Heart left ventricle (tissue), 13 donors: ENCODE measurements around the gene NELFB.

ENCODE experiments used
- CTCF ChIP-seq, 12 donors: fragments of 200-600 bp; sonication (generic) in 4 of 12; IDR thresholded peaks; one replicate each; pipeline versions ENCODE4 v1.5.0 to v1.8.0; 2018 to 2022; ENCODE audit warnings: antibody characterized with exemption in 12 of 12, mild to moderate bottlenecking in 5 of 12
- POLR2A ChIP-seq, 2 donors: fragments of 450-650 bp; IDR thresholded peaks; one replicate each; pipeline ENCODE4 v1.6.1; 2017; ENCODE audit warnings: antibody characterized with exemption in 2 of 2, mild to moderate bottlenecking in 2 of 2, moderate library complexity in 2 of 2
- donor health status: ischemic (EF 13 %, LVEDD 7.1; RV severe dilation, severe dysfunction).
- donor health status: DM: no; HTN: yes; CAD: no.
- donor health status: DM: no; HTN: no; CAD: no.
- donor health status: ischemic (EF 25% LVEDD 6.9; RV normal size, moderate dysfunction).
- donor health status: ischemic (EF 25% LVEDD 5.7; RV mildly dilated, moderate dysfunction).
- donor health status: ischemic (EF 35%, LVEDD 5.7; RV mildly dilated, moderate dysfunction).
- donor health status: nonischemic (EF 11% LVEDD 7.7; RV severe dilation, severe dysfunction).
- donor health status: DM: yes; HTN: yes; CAD: no.
- donor health status: PGD.
- donor health status: ischemic (EF 29% LVEDD 5.4; RV normal size, mild dysfunction).
- donor health status: nonischemic (EF 23%, LVEDD 6.1; RV moderate dilation, normal function).

- TF ChIP-seq POLR2A (IDR thresholded peaks at IDR 0.05), result no peak
- TF ChIP-seq CTCF (IDR thresholded peaks at IDR 0.05), result no peak
These were observed 30.1 kb upstream of the NELFB start, which contains the start of gene CYSRT1 for GRCh38 chr9:137224830-137225694.
